Stimulated activated CD4-positive, alpha-beta T cell treated with anti-CD3 and anti-CD28 coated beads, Interleukin-1b, Interleukin-23, amount 100 ng/mL, for 1 hour (primary cell): ENCODE data around the gene ALG12.

Experiments used
- DNase-seq, 2 donors: peaks; one replicate each; pipeline ENCODE4 v3.0.0-alpha.2; 2020; ENCODE audit warnings: low read depth in 2 of 2

Gene ALG12

DNA sequence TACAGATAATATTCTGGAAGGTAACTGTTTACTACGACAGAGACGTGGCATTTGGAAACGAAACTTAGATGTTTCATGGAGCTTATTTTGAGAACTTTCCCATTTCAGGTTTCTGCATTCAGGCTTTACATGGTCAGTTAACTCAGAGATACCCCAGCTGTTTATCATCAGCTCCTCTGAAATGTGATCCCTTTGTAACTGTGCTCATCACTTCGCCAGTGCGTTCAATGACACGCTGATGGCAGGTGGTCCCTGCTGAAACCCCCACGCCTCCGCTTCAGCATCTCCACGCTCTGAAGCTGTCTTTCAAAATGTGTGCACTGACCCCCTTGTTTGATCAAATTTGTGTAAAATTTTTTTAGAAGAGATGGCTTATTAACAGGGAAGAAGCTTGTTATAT lies 30.5 kb downstream of the ALG12 start:
- DNase-seq = no peak

DNA sequence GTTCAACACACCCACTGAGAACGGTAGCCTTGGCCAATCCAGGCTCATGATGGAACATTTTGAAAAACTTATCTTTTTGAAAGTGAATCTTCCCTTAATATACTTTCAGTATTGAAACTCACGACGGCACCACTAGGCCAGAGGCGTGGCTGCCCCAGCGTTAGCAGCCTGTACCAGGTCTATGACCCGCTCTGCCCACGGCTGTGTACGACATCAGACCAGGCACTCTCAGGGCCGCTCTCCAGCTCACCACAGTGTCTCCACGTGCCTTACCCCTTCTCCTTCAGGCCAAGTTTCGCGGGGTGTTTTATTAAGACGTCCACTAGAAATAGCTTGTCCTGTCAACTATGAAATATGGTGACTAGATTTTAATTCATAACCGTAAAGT lies 31.2 kb downstream of the ALG12 start:
- DNase-seq = no peak

DNA sequence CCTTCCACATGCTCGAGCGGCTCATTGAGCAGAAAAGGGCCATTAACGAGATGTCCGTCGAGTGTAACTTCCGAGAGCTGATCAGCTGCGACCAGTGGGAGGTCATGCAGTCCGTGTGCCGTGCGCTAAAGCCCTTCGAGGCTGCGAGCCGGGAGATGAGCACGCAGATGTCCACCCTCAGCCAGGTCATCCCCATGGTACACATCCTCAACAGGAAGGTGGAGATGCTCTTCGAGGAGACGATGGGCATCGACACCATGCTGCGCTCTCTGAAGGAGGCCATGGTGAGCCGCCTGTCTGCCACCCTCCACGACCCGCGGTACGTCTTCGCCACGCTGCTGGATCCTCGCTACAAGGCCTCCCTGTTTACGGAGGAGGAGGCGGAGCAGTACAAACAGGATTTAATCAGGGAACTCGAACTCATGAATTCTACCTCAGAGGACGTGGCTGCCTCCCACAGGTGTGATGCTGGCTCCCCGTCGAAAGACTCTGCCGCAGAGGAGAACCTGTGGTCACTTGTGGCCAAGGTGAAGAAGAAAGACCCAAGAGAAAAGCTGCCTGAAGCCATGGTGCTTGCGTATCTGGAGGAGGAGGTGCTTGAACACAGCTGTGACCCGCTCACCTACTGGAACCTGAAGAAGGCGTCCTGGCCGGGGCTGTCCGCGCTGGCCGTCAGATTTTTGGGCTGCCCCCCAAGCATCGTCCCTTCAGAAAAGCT lies 31.7 kb downstream of the ALG12 start:
- no peak for DNase-seq

DNA sequence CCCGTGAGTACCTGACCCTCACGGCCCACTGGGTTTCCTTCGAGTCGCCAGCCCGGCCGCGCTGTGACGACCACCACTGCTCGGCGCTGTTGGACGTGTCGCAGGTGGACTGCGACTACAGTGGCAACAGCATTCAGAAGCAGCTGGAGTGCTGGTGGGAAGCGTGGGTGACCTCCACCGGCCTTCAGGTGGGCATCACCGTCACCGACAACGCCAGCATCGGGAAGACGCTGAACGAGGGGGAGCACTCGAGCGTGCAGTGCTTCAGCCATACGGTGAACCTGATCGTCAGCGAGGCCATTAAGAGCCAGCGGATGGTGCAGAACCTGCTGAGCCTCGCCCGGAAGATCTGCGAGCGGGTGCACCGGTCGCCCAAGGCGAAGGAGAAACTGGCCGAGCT lies 32.4 kb downstream of the ALG12 start:
- no peak for DNase-seq

DNA sequence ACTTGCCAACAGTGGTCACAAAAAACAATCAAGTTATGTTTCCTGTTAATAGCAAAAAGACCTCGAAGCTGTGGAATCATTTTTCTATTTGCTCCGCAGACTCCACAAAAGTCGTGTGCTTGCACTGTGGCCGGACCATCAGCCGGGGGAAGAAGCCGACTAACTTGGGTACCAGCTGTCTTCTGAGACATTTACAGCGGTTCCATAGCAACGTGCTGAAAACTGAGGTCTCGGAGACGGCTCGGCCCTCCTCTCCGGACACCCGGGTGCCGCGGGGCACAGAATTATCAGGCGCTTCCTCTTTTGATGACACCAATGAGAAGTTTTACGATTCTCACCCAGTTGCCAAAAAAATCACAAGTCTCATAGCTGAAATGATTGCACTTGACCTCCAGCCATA lies 33.0 kb downstream of the ALG12 start:
- DNase-seq = no peak

DNA sequence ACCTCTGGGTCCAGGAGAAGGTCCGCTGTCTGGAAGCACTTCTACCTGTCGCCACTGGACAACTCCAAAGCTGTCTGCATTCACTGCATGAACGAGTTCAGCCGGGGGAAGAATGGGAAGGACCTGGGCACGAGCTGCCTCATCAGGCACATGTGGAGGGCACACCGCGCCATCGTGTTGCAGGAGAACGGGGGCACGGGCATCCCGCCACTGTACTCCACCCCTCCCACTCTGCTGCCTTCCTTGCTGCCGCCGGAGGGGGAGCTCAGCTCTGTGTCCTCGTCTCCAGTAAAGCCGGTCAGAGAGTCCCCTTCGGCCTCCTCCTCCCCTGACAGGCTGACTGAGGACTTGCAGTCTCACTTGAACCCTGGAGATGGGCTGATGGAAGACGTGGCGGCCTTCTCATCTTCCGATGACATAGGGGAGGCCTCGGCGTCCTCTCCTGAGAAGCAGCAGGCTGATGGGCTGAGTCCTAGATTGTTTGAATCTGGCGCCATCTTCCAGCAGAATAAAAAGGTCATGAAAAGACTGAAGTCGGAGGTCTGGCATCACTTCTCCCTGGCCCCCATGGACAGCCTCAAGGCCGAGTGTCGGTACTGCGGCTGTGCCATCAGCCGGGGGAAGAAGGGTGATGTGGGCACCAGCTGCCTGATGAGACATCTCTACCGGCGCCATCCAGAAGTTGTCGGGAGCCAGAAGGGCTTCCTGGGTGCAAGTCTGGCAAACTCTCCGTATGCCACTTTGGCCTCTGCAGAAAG lies 33.6 kb downstream of the ALG12 start:
- no peak for DNase-seq

DNA sequence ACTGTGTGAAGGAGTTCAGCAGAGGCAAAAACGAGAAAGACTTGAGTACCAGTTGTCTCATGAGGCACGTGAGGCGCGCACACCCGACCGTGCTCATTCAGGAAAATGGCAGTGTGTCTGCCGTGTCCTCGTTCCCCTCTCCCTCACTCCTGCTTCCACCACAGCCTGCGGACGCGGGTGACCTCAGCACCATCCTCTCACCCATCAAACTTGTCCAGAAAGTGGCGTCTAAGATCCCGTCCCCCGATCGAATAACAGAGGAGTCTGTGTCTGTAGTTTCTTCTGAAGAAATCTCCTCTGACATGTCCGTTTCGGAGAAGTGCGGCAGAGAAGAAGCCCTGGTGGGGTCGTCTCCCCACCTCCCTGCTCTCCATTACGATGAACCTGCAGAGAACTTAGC lies 34.2 kb downstream of the ALG12 start:
- no peak for DNase-seq

DNA sequence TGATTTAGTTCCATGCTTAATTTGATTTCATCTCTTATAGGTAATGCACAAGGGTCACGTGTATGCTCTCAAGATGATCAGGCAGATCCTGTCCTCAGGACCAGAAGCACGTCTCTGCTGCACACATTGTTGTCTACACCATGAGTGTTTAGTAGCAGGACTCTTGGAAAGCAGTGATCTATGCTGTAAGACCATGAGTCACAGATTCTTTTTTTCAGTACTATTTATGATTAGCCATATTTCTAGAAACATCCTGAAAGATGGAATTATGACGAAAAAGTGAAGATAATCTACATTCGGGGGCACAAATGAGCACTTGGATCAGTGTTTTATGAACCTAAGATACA lies 35.0 kb downstream of the ALG12 start:
- no peak for DNase-seq

DNA sequence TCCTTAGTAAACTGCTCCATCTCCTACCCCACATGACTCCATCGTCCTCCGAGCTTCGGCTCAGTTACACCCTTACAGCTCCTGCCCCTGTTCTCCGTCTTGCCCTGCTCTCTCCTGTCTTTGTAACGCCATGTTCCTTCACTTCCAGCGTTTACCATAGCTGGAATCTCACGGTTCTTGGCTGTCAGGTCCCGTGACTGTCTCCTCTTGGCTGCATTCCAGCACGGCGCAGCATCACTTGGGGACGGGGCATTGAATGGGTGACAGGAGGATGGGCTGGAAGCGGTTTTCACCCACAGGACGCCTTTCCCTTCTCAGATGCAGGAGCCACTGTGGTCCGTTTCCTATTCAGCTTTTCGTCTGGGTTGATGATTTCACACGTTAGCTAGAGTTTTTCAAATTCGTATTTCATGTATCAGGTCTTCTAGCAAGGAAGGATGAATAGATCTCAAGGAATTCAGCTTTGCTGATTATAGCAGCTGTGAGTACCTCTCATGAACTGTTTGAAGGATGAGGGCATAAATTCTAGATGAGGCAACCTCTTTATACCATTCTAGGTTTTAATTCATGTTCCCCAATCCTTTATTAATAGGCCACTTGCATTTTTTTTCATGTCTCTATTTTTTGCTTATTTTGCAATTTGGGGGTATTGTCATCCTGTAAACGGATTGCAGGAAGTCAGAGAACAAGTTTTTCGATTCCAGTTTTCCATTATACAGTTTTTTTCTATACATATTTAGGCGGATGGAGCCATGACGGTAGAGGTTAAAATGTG lies 35.5 kb downstream of the ALG12 start:
- DNase-seq = no peak

DNA sequence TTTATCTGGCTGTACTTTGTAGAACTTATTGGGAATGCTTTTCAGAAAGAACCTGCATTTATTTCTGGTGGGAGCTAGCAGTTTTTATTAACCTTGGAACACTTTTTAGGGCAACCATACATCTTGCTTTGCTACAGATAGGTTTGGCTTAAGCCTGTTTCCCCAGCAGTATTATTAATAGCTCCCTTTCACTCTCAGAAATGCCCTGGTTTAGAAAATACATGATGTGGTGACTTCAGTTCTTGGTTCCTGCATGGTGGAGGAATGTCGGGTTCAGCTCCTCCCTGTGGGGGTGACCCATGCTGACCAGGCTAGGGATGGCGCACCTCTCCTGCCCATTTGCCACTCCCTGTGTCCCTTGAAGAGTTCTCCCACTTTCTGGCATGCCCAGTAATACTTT lies 36.4 kb downstream of the ALG12 start:
- DNase-seq = no peak

DNA sequence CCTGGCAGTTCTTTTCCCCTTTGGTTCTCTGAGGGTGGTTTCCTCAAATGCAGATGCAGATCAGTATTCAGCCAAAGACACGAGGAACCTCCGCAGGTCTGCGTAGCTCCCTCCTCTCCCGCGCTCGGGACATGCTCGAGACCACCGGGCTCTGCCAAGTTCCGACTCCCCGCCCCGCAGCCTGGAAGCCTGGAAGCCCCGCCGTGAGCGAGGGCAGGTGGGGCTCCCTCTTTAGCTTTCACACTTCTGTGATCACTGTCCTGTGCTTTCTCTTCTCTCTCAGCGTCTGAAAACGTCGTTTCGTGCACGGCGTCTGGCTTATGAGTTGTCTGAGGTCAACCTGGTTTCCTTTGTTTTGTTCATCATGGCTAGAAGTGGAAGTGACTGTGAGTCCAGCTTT lies 38.0 kb downstream of the ALG12 start:
- no peak for DNase-seq

DNA sequence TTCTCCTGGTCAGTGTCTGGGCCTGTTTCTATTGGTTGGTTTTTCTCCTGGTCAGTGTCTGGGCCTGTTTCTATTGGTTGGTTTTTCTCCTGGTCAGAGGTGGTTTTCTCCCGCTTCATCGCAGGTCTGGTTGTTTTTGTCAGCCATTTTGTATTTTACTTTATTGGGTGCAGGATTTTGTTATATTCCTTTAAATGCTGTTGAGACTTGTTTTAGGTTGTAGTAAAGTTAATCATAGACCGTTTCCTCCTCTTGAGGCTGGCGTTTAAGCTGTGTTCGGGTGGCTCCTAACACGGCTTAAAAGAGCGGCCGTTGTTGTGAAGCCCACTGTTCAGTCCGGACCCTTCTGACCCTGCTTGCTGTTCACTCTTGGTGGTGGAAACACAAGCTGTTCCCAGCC lies 38.4 kb downstream of the ALG12 start:
- DNase-seq = no peak

DNA sequence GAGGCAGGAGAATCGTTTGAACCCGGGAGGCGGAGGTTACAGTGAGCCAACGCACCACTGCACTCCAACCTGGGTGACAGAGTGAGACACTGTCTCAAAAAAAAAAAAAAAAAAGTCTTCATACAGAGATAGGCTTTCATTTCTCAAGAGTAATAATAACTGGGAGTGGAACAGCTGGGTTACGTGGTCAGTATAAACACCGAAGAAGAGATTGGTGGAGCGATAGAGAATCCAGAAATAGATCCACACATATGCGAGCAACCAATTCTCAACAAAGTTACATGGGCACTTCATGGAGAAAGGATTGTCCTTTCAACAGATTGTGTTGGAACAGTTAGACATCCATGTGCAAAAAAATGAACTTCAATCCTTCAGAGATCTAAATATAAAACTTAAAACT lies 40.0 kb downstream of the ALG12 start:
- DNase-seq = no peak

DNA sequence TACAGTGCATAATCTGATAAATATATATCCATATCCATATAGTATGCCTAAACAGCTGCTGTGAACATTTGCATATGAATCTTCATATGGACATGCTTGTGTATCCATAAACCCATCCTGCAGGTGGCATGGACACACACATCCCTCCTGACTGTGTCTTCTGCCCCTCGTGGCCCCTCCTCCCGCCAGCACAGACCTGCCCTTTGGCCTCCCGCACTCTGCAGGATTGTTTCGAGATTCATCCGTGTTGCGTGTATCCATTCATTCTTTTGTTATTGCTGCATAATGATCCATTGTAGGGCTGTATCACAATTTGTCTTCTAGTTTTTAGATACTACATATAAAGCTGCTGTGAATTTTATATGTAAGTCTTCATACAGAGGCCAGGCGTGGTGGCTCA lies 40.6 kb downstream of the ALG12 start:
- DNase-seq = no peak

DNA sequence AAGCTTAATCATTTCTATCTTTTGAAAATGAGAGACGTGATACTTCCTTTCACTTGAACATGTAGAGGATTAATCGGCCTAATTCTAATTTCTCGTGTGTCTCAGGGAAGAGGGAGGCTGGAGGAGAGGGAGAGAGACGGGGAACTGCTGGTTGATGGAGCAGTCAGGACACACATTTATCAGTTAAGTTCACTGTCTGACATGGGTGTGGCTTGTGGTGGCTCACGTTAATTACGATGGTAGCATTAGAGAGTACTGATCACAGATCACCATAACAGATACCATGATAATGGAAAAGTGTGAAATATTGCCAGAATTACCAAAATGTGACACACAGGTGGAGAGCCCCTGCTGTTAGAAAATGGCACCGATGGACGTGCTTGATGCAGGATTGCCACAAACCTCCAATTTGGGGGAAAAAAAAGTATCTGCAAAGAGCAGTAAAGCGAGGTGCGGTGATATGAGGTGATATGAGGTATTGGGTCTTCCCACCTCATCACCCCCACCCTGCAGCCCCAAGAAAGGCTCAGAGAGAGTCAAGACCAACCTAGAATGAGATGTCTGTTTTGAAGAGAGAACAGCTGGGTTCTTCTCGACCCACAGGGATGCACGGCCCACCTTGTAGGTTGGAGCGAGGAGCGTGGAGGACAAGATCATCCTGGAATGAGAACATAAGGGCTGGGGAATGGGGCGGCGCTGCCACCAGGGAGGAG lies 44.9 kb downstream of the ALG12 start:
- no peak for DNase-seq

DNA sequence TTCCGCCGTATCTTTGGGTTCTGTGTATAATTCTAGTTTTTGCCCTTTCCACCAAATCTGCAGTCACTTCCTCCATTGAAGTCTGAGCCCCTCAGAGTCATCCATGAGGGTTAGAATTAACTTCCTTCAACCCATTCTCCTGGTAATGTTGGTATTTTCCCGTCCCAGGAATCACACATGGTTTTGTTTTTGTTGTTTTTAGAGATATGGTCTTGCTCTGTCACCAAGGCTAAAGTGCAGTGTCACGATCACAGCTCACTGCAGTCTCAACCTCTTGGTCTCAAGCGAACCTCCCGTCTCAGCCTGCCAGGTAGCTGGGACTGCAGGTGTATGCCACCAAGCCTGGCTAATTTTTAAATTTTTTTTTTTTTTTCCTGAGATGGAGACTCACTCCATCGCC lies 45.9 kb downstream of the ALG12 start:
- no peak for DNase-seq

DNA sequence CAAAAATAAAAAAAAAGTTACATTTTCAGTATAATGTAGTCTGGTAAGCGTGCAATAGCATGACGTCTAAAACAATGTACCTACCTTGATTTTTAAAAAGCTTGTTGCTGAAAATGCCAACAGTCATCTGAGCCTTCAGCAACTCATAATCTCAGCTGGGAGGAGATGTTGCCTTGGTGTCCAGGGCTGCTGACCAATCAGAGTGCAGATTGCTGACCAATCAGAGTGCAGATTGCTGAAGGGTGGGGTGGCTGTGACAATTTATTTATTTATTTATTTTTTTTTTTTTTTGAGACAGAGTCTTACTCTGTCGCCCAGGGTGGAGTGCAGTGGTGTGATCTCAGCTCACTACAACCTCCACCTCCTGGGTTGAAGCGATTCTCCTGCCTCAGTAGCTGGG lies 46.8 kb downstream of the ALG12 start:
- no peak for DNase-seq

DNA sequence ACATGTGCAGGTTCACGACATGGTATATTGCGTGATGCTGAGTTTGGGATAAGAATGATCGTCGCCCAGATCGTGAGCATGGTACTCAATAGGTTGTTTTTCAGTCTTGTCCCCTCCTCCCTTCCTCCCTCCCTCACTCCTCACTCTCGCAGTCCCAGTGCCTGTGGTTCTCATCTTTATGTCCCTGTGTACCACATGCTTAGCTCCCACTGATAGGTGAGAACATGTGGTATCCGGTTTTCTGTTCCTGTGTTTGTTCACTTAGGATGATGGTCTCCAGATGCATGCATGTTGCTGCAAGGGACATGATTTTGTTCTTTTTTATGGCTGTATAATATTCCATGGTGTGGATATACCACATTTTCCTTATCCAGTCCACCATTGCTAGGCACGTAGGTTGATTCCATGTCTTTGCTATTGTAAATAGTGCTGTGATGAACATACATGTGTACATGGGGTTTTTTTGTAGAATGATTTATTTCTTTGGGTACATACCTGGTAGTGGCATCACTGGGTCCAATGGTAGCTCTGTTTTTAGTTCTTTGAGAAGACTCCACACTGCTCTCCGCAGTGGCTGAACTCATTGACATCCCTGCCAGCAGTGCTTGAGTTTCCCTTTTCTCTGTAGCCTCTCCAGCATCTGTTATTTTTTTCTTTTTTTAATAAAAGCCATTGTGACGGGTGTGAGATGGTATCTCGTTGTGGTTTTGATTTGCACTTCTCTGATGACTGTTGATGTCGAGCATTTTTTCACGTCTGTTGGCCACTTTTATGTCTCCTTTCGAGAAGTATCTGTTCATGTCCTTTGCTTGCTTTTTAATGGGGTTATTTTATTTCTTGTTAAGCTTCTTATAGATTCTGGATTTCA lies 48.2 kb downstream of the ALG12 start:
- no peak for DNase-seq

DNA sequence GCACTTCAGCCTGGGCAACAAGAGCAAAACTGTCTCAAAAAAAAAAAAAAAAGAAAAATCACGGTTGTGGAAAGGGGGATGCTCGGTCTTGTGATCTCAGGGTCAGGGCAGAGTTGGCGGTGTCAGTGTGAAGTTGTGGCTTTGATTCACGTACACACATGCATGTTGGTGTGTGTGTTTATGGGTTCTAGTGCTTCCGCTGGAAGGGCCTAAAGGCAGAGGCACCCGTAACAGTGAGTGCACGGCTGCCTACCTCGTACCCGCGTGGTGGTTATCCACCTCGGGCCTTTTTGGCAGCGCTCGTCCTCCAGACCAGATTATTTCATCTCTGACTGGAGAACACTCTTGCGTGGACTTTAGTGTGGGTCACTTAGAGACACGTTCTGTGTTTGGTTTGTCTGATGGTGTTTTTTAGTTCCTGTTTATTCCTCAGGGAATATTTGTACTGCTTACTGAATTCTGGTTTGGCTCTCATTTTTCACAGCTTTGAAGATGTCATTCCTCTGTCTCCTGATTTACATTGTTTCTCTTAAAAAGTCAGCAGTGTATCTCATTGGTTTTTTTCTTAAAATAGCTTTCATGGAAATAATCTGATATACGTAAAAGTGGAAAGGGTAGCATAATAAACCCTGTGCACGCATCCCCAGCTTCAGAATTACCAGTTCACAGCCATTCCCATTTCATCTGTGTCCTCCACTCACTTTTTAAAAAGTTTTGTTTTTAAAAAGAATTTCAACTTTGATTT lies 49.0 kb downstream of the ALG12 start:
- no peak for DNase-seq
